ENCODE results near the gene TCF12.

The TCF12 gene

GRCh38 chr15:57283774-57284503, 365.5 kb downstream of the TCF12 start:
- no peaks in the 10 kb centered on the region for H3F3A ChIP-seq (ENCODE audit: low read depth)
- no peak for TF ChIP-seq CTCF (conservative IDR thresholded peaks at IDR 0.05; ENCODE audit: low read length)
- no peak for TF ChIP-seq EZH2phosphoT487 (IDR thresholded peaks at IDR 0.05; ENCODE audit: borderline replicate concordance)
- no peaks in the 10 kb centered on the region for H3K4me1 ChIP-seq (ENCODE audit: insufficient read depth, low read length, poor library complexity, severe bottlenecking)
- no peak overlapping the region for H2AFZ ChIP-seq (ENCODE audit: low read length)
- H3K4me3 ChIP-seq (ENCODE audit: low read length, poor library complexity, severe bottlenecking): no peak overlapping the region
- no peaks in the 10 kb centered on the region for H3K9me2 ChIP-seq (replicated peaks; ENCODE audit: low read depth, low read length)
- no peak overlapping the region for H3K9ac ChIP-seq (ENCODE audit: low read depth, low read length, poor library complexity, severe bottlenecking)
- H3K79me2 ChIP-seq (ENCODE audit: insufficient read depth, low read length): no peaks in the 10 kb centered on the region
- no peaks in the 10 kb centered on the region for H3K27me3 ChIP-seq (ENCODE audit: insufficient read depth, low read length, poor library complexity, severe bottlenecking)
- H3K4me2 ChIP-seq (ENCODE audit: low read depth, low read length, poor library complexity, severe bottlenecking): no peak overlapping the region
- H3K36me3 ChIP-seq (ENCODE audit: insufficient read depth, low read length): peaks cover 54% of the 10 kb centered on the region
- H4K20me1 ChIP-seq (ENCODE audit: insufficient read depth, low read length, poor library complexity, severe bottlenecking): no peaks in the 10 kb centered on the region
- H3K9me3 ChIP-seq (ENCODE audit: insufficient read depth, low read depth, low read length): no peaks in the 10 kb centered on the region

GRCh38 chr15:57284535-57284934, 366.1 kb downstream of the TCF12 start:
- H3K4me3 ChIP-seq (ENCODE audit: low read length, poor library complexity, severe bottlenecking): no peak overlapping the region
- no peaks in the 10 kb centered on the region for H3K9me3 ChIP-seq (ENCODE audit: insufficient read depth, low read depth, low read length)
- H3K9ac ChIP-seq (ENCODE audit: low read depth, low read length, poor library complexity, severe bottlenecking): no peak overlapping the region
- H4K20me1 ChIP-seq (ENCODE audit: insufficient read depth, low read length, poor library complexity, severe bottlenecking): no peaks in the 10 kb centered on the region
- H3K4me1 ChIP-seq (ENCODE audit: insufficient read depth, low read length, poor library complexity, severe bottlenecking): no peaks in the 10 kb centered on the region
- H2AFZ ChIP-seq (ENCODE audit: low read length): no peak overlapping the region
- H3K79me2 ChIP-seq (ENCODE audit: insufficient read depth, low read length): no peaks in the 10 kb centered on the region
- no peaks in the 10 kb centered on the region for H3K27me3 ChIP-seq (ENCODE audit: insufficient read depth, low read length, poor library complexity, severe bottlenecking)
- TF ChIP-seq EZH2phosphoT487 (IDR thresholded peaks at IDR 0.05; ENCODE audit: borderline replicate concordance) (no peak), CTCF (conservative IDR thresholded peaks at IDR 0.05; ENCODE audit: low read length) (no peak)
- no peak overlapping the region for H3K4me2 ChIP-seq (ENCODE audit: low read depth, low read length, poor library complexity, severe bottlenecking)
- H3F3A ChIP-seq (ENCODE audit: low read depth): no peaks in the 10 kb centered on the region
- no peaks in the 10 kb centered on the region for H3K9me2 ChIP-seq (replicated peaks; ENCODE audit: low read depth, low read length)
- H3K36me3 ChIP-seq (ENCODE audit: insufficient read depth, low read length): peaks cover 51% of the 10 kb centered on the region

GRCh38 chr15:57285386-57285785, 366.9 kb downstream of the TCF12 start:
- no peaks in the 10 kb centered on the region for H3F3A ChIP-seq (ENCODE audit: low read depth)
- no peaks in the 10 kb centered on the region for H4K20me1 ChIP-seq (ENCODE audit: insufficient read depth, low read length, poor library complexity, severe bottlenecking)
- H3K9ac ChIP-seq (ENCODE audit: low read depth, low read length, poor library complexity, severe bottlenecking): no peak overlapping the region
- no peaks in the 10 kb centered on the region for H3K27me3 ChIP-seq (ENCODE audit: insufficient read depth, low read length, poor library complexity, severe bottlenecking)
- TF ChIP-seq EZH2phosphoT487 (IDR thresholded peaks at IDR 0.05; ENCODE audit: borderline replicate concordance) (no peak), CTCF (conservative IDR thresholded peaks at IDR 0.05; ENCODE audit: low read length) (no peak)
- no peaks in the 10 kb centered on the region for H3K79me2 ChIP-seq (ENCODE audit: insufficient read depth, low read length)
- H3K4me2 ChIP-seq (ENCODE audit: low read depth, low read length, poor library complexity, severe bottlenecking): no peak overlapping the region
- H3K9me3 ChIP-seq (ENCODE audit: insufficient read depth, low read depth, low read length): no peaks in the 10 kb centered on the region
- H2AFZ ChIP-seq (ENCODE audit: low read length): no peak overlapping the region
- H3K36me3 ChIP-seq (ENCODE audit: insufficient read depth, low read length): peaks cover 50% of the 10 kb centered on the region
- H3K9me2 ChIP-seq (replicated peaks; ENCODE audit: low read depth, low read length): no peaks in the 10 kb centered on the region
- no peak overlapping the region for H3K4me3 ChIP-seq (ENCODE audit: low read length, poor library complexity, severe bottlenecking)
- no peaks in the 10 kb centered on the region for H3K4me1 ChIP-seq (ENCODE audit: insufficient read depth, low read length, poor library complexity, severe bottlenecking)
